ENCODE measurements around the gene GTF2H4. TPM values are rescaled to one million over a fixed set of nuclear protein-coding genes. Genes with fewer than 3 reads are reported as not detected.

The GTF2H4 gene
- total and polyA plus RNA-seq, 2 of the 8 experiments (the other 6 are each of a cell fraction or from before 2014, with no cell fraction given): 42.3 to 53.4 TPM

GRCh38 chr6:30913721-30914075 lies 5.7 kb downstream of the GTF2H4 start:
- Histone ChIP-seq H2BK5ac (ENCODE audit: low read depth, low read length) (peak overlapping the region; percentile 63; the same call in 1 of the 2 replicates), H2BK15ac (ENCODE audit: low read length) (no peak overlapping the region), H2BK12ac (ENCODE audit: low read depth, low read length) (no peak overlapping the region), H2AK5ac (ENCODE audit: low read depth, low read length) (no peak overlapping the region), H3K79me2 (ENCODE audit: control insufficient read depth in 1 of 2, insufficient read depth in 2 of 2, low read length in 2 of 2) (peaks cover 0 to 7% of the 10 kb centered on the region in 2 experiments; a peak in 2 of 4 replicates), H4K8ac (ENCODE audit: extremely low read depth, insufficient read depth, low read length) (peak overlapping the region; percentile 66; the same call in 1 of the 2 replicates), H2BK120ac (replicated peaks; ENCODE audit: low read depth, low read length) (no peak overlapping the region), H3K9me3 (ENCODE audit: insufficient read depth in 2 of 2, low read depth in 1 of 2, low read length in 1 of 2) (no peaks in the 10 kb centered on the region), H4K5ac (ENCODE audit: insufficient read length, low read depth, low read length) (no peak overlapping the region), H2AFZ (ENCODE audit: low read length) (no peak overlapping the region), H3K23me2 (ENCODE audit: low read depth, low read length) (peaks cover 3% of the 10 kb centered on the region), H4K20me1 (replicated peaks in 1 of 2; ENCODE audit: control insufficient read depth in 1 of 2, insufficient read depth in 2 of 2, low read length in 2 of 2) (peaks cover 0 to 2% of the 10 kb centered on the region in 2 experiments), H4K91ac (replicated peaks; ENCODE audit: insufficient read length, low read length) (no peak overlapping the region), H3K4me3 (ENCODE audit: extremely low read depth in 1 of 4, insufficient read depth in 2 of 4, low read depth in 3 of 4, low read length in 4 of 4) (peak overlapping the region; percentile 41 to 74 (median 66)), H3K27me3 (replicated peaks in 1 of 4; ENCODE audit: control insufficient read depth in 3 of 4, extremely low read depth in 1 of 4, insufficient read depth in 3 of 4, low read length in 3 of 4) (no peaks in the 10 kb centered on the region), H3K79me1 (ENCODE audit: low read depth, low read length) (0 out of 2 replicates have a peak, but pooled peaks cover 2% of the 10 kb centered on the region), H3K4ac (replicated peaks; ENCODE audit: insufficient read length, low read depth, low read length) (no peak overlapping the region), H3K18ac (ENCODE audit: extremely low read depth, low read length) (peak overlapping the region; percentile 83), H3K27ac (ENCODE audit: low read depth, low read length) (no peak overlapping the region), H2BK20ac (ENCODE audit: low read length) (no peak overlapping the region), H3K14ac (ENCODE audit: insufficient read length) (no peak overlapping the region), H3K4me2 (ENCODE audit: insufficient read depth in 1 of 2, low read depth in 2 of 2, low read length in 2 of 2) (peak overlapping the region; percentile 68 to 97), H3K23ac (ENCODE audit: insufficient read length) (no peak overlapping the region), H3K9ac (replicated peaks in 1 of 4; ENCODE audit: extremely low read depth in 1 of 4, low read depth in 3 of 4, low read length in 3 of 4) (peak overlapping the region in 1 of 4 experiments; percentile 16; a peak in 2 of 7 replicates), H3K4me1 (replicated peaks in 1 of 4; ENCODE audit: control insufficient read depth in 3 of 4, insufficient read depth in 4 of 4, low read length in 3 of 4) (peaks cover 0 to 17% (median 7%) of the 10 kb centered on the region in 4 experiments; a peak in 5 of 7 replicates), H3K56ac (replicated peaks; ENCODE audit: insufficient read length, low read depth, low read length) (no peak overlapping the region), H3K36me3 (ENCODE audit: control insufficient read depth in 2 of 4, insufficient read depth in 4 of 4, low read length in 3 of 4) (peaks cover 6 to 16% (median 9%) of the 10 kb centered on the region in 4 experiments; a peak in 7 of 8 replicates)
- WGBS, 2 experiments (ENCODE audit: extremely low coverage in 1 of 2, insufficient coverage in 1 of 2, insufficient read length in 1 of 2, insufficient replicate concordance in 2 of 2, low coverage in 1 of 2, low lambda C conversion rate in 2 of 2, missing lambda C conversion rate in 1 of 2): 18% methylated on average over 14 of the region's 31 CpGs; no CpG with 5 or more reads in 1 of the 2 experiments
- FAIRE-seq (no peak), DNase-seq (ENCODE audit: low read depth in 1 of 2, low spot score in 2 of 2) (no peak)
- TF ChIP-seq E2F6 (IDR thresholded peaks at IDR 0.05): peak; percentile 35; the same call in 1 of the 2 replicates
- TF ChIP-seq CEBPB (IDR thresholded peaks at IDR 0.05; ENCODE audit: low read depth, low read length): no peak
- POLR2A ChIA-PET (ENCODE audit: partially characterized antibody): interaction anchor here (0.8 to 4.0 kb wide), 21 partner anchors 8 to 628 kb away, joined by 3 to 17 read pairs (median 4); partner anchors contain the start of genes DDR1, DDX39B and FLOT1
- CTCF ChIA-PET (ENCODE audit: partially characterized antibody): interaction anchor here (0.6 to 16.0 kb wide), 30 partner anchors 11 to 233 kb away, joined by 3 to 285 read pairs (median 5); partner anchors contain the start of genes DDR1 and MUCL3

Data from H1 (cell line).